GM12878 (cell line): ENCODE results near the gene MUC20. TPM values are rescaled to one million over a fixed set of nuclear protein-coding genes. Genes with fewer than 3 reads are reported as not detected.

Source experiments
- ATAC-seq: fragments of 200-7000 bp; cut with Tn5 transposase; 3 replicates; pipeline ENCODE4 v1.9.1; 2020; ENCODE audit warnings: mild to moderate bottlenecking, moderate library complexity
- BruUV-seq: library from RNA; stranded (reverse); fragments of 400-500 nt; replicated peaks from 2 replicates; lab custom pipeline; 2021; lab: Mats Ljungman, UMichigan
- CTCF ChIA-PET: fragments of 300-600 bp; sonication (Branson Sonifier 250); formaldehyde crosslinking; extraction: SDS; loops from one replicate; lab custom pipeline; 2021; ENCODE audit warnings: inconsistent platforms; lab: Yijun Ruan, JAX
- POLR2A ChIA-PET: fragments of 350-600 bp; formaldehyde crosslinking; extraction: SDS; loops from one replicate; lab custom pipeline; 2021; ENCODE audit warnings: inconsistent platforms; lab: Charles Lee
- RAD21 ChIA-PET: fragments of 300-600 bp; sonication (Branson Sonifier 250); formaldehyde crosslinking; loops from one replicate; lab custom pipeline; 2023; ENCODE audit warnings: antibody characterized with exemption; ENCODE audit not compliant: unreplicated experiment; lab: Charles Lee
- SMC1A ChIA-PET: fragments of 300-600 bp; sonication (Branson Sonifier 250); formaldehyde crosslinking; loops from one replicate; lab custom pipeline; 2023; ENCODE audit not compliant: unreplicated experiment, uncharacterized antibody; lab: Charles Lee
- DNase-seq: peaks from one replicate; pipeline ENCODE4 v3.0.0-alpha.2; 2011; ENCODE audit warnings: low read depth, low spot score
- FAIRE-seq: peaks from 3 replicates; lab custom pipeline; 2011; peaks lifted over from hg19 to GRCh38; lab: Jason Lieb, UNC
- H2AFZ ChIP-seq: 2 replicates; pipeline ENCODE4 v1.6.0; 2011; ENCODE audit warnings: low read depth, low read length, control low read depth; ENCODE audit not compliant: control insufficient read depth
- H3K27ac ChIP-seq: 2 replicates; pipeline ENCODE4 v1.5.1; 2011; ENCODE audit warnings: control low read depth; ENCODE audit not compliant: control insufficient read depth, insufficient read depth
- H3K27me3 ChIP-seq, 2 experiments: replicated peaks in 1 of 2; 2 replicates each; pipeline versions ENCODE4 v1.6.0 to v1.6.1; 2011; ENCODE audit warnings: low read length in 1 of 2; ENCODE audit not compliant: control insufficient read depth in 2 of 2, insufficient read depth in 2 of 2
- H3K36me3 ChIP-seq, 2 experiments: 2 replicates each; pipeline ENCODE4 v1.5.1; 2011; ENCODE audit warnings: low read length in 1 of 2; ENCODE audit not compliant: control insufficient read depth in 2 of 2, insufficient read depth in 2 of 2
- H3K4me1 ChIP-seq: 2 replicates; pipeline ENCODE4 v1.6.1; 2011; ENCODE audit warnings: mild to moderate bottlenecking, low read length, moderate library complexity, mixed read lengths; ENCODE audit not compliant: control insufficient read depth, insufficient read depth
- H3K4me2 ChIP-seq: 2 replicates; pipeline ENCODE4 v1.6.0; 2011; ENCODE audit warnings: control low read depth; ENCODE audit not compliant: control insufficient read depth, insufficient read depth
- H3K4me3 ChIP-seq: fragments of 200-600 bp; sonication (generic); 2 replicates; pipeline ENCODE4 v1.5.1; 2016
- H3K79me2 ChIP-seq: 2 replicates; pipeline ENCODE4 v1.6.0; 2011; ENCODE audit warnings: low read length; ENCODE audit not compliant: control insufficient read depth, insufficient read depth
- H3K9ac ChIP-seq: 2 replicates; pipeline ENCODE4 v1.8.0; 2011; ENCODE audit warnings: low read length, control low read depth, mixed read lengths; ENCODE audit not compliant: control insufficient read depth, insufficient read depth
- H3K9me3 ChIP-seq: replicated peaks from 3 replicates; pipeline ENCODE4 v1.5.1; 2011; ENCODE audit warnings: mild to moderate bottlenecking, low read length; ENCODE audit not compliant: control insufficient read depth, insufficient read depth
- H4K20me1 ChIP-seq: 2 replicates; pipeline ENCODE4 v1.6.0; 2011; ENCODE audit not compliant: control insufficient read depth, insufficient read depth
- CHD4 ChIP-seq: fragments of 200-600 bp; sonication (generic); IDR thresholded peaks from 2 replicates; pipeline ENCODE4 v1.6.1; 2016; ENCODE audit warnings: mild to moderate bottlenecking
- NBN ChIP-seq: fragments of 450-650 bp; IDR thresholded peaks from 2 replicates; pipeline ENCODE4 v1.6.1; 2016
- NFYA ChIP-seq: IDR thresholded peaks from 2 replicates; pipeline ENCODE4 v1.6.1; 2011; ENCODE audit warnings: low read depth, mild to moderate bottlenecking, low read length, improper control_type of control experiment, borderline replicate concordance
- RCOR1 ChIP-seq: conservative IDR thresholded peaks from 2 replicates; pipeline ENCODE4 v1.6.1; 2012; ENCODE audit warnings: low read depth, low read length, improper control_type of control experiment
- ZBED1 ChIP-seq: IDR thresholded peaks from 2 replicates; pipeline ENCODE4 v1.6.1; 2016; ENCODE audit warnings: borderline replicate concordance
- WGBS: methylation state at CpG from one replicate; pipeline ENCODE4 v1.1.6; 2016; ENCODE audit warnings: low lambda C conversion rate; ENCODE audit not compliant: insufficient replicate concordance, insufficient coverage; ENCODE audit errors: missing lambda C conversion rate; 5-methylcytosine and 5-hydroxymethylcytosine counted together
- in situ Hi-C: fragments of 300-500 bp; cut with MboI; formaldehyde crosslinking; loops from 9 replicates; pipeline ENCODE4 v1.14.3; 2018; ENCODE audit warnings: mixed read lengths
- intact Hi-C: fragments of 100-400 bp; cut with micrococcal nuclease; formaldehyde crosslinking; loops from one replicate; pipeline ENCODE4 v1.14.2; 2022; ENCODE audit not compliant: unreplicated experiment
- polyA plus RNA-seq, 11 experiments: library from polyadenylated mRNA; depleted of rRNA in 4 of 11; unstranded in 6 of 11; stranded (reverse) in 5 of 11; fragments of >200 nt; fragmentation: Nextera tagmentation in 4 of 11; fragmentation: Illumina TruSeq in 1 of 11; extraction: Ambion mirVana in 4 of 11; extraction: Trizol in 1 of 11; gene quantifications; 1 replicate in 1 of 11; 2 replicates in 10 of 11; pipeline versions ENCODE4 v1.2.1 to v1.2.3, GENCODE V29; 2011 to 2016; ENCODE audit warnings: inconsistent platforms in 2 of 11, missing spikeins in 2 of 11, low read depth in 1 of 11
- total RNA-seq, 4 experiments: library from RNA; depleted of rRNA in 3 of 4; stranded (reverse); fragments of >200 nt in 3 of 4; fragmentation: Illumina TruSeq in 1 of 4; extraction: Trizol in 1 of 4; gene quantifications; 2 replicates each; pipeline versions ENCODE4 v1.2.1 to v1.2.3, GENCODE V29; 2013 to 2021

Gene MUC20
- total and polyA plus RNA-seq, 10 of the 15 experiments (the other 5 are each of a cell fraction or from before 2014, with no cell fraction given): 0.04 to 0.46 (median 0.17) TPM; not detected in 3

DNA sequence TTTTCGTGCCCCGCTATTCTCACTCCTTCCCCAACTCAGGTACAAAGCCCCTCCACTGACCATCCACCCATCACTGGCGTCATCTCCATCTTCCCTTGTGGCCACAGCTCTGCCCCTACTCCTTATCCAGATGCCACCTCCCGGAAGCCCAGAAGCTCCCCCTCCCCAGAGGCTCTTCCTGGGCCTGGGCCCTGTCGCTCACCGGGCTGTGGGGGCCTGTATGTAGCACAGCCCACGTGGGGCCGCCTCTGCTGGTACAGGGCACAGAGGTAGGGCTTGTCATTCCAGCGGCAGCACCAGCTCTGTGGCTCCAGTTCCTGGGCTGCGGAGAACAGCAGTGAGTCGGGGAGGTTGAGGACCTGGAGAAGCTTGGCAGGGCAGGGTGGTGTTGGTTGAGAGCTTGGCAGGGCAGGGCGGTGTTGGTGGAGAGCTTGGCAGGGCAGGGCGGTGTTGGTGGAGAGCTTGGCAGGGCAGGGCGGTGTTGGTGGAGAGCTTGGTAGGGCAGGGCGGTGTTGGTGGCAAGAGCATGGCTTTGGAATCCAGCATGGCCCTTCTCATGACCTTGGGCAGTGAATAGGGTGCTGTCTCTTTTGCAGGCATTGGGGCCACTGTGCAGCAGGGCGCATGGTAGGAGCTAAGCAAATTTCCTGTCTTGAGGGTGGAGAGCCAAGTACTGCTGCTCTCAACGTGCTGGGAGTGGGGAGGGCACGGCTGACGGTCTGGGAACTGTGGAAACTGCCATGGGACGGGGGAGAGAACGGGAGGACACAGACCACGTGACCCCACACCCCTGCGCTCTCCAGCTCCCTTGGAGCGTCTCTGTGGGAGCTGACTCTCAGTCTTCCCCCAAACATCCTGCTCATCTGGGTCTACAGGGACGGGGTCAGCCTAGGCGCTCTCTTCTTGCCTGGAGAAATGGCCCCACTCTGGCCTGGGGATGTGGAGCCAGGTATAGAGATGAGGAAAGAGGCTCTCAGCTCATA is 43.4 kb downstream of the MUC20 start:
- no peaks in the 10 kb centered on the region for H3K36me3 ChIP-seq
- no peak for ATAC-seq
- ChIA-PET CTCF (no interaction called here), RAD21 (no interaction called here), SMC1A (interaction anchor here (0.6 kb wide), 1 partner anchor 1351 kb away, joined by 3 read pairs; no protein-coding TSS in a partner anchor), POLR2A (no interaction called here)
- in situ Hi-C loops (no loop called here), intact Hi-C loops (no loop called here)
- no peak overlapping the region for H3K27ac ChIP-seq
- H3K79me2 ChIP-seq: no peaks in the 10 kb centered on the region
- H2AFZ ChIP-seq: no peak overlapping the region
- no peak overlapping the region for H3K4me2 ChIP-seq
- no TSS peak for BruUV-seq
- H4K20me1 ChIP-seq: no peaks in the 10 kb centered on the region
- no peaks in the 10 kb centered on the region for H3K9me3 ChIP-seq
- TF ChIP-seq CHD4 (no peak), NBN (no peak), NFYA (no peak), ZBED1 (no peak), RCOR1 (no peak)
- H3K4me3 ChIP-seq: no peak overlapping the region
- FAIRE-seq: no peak
- no peaks in the 10 kb centered on the region; a peak in 2 of 4 replicates for H3K27me3 ChIP-seq
- WGBS: 41% methylated on average over 25 of the region's 26 CpGs
- H3K9ac ChIP-seq: no peak overlapping the region
- H3K4me1 ChIP-seq: no peaks in the 10 kb centered on the region
- DNase-seq: no peak
